ENCODE results near the gene MCM5. TPM values are rescaled to one million over a fixed set of nuclear protein-coding genes. Genes with fewer than 3 reads are reported as not detected.
A peak's percentile ranks its signal among the peaks of the same experiment; 100 is the strongest.

MCM5 gene
- total and polyA plus RNA-seq, 2 of the 13 experiments (the other 11 are each of a cell fraction or from before 2014, with no cell fraction given) = 40.2 to 93.5 TPM

- TF ChIP-seq HMGXB3 (CRISPR knock-in tag; IDR thresholded peaks at IDR 0.05; ENCODE audit: borderline replicate concordance) (peak; percentile 86), ARNT2 (CRISPR knock-in tag; IDR thresholded peaks at IDR 0.05; ENCODE audit: low read depth) (peak; percentile 89), HNF1A (IDR thresholded peaks at IDR 0.05; ENCODE audit: low read depth) (no peak), HNF1A (CRISPR knock-in tag; IDR thresholded peaks at IDR 0.05; ENCODE audit: borderline replicate concordance) (0 out of 2 replicates have a peak, but pooled peaks have one; percentile 12), ZFP37 (CRISPR knock-in tag; IDR thresholded peaks at IDR 0.05; ENCODE audit: borderline replicate concordance) (no peak), ZNF770 (CRISPR knock-in tag; IDR thresholded peaks at IDR 0.05) (0 out of 2 replicates have a peak, but pooled peaks have one; percentile 1), PBX2 (CRISPR knock-in tag; IDR thresholded peaks at IDR 0.05) (no peak), MEF2D (CRISPR knock-in tag; IDR thresholded peaks at IDR 0.05) (no peak), RFXAP (CRISPR knock-in tag; IDR thresholded peaks at IDR 0.05; ENCODE audit: borderline replicate concordance) (peak; percentile 75; the same call in 1 of the 2 replicates), ZNF879 (CRISPR knock-in tag; IDR thresholded peaks at IDR 0.05) (no peak), ZFP91 (CRISPR knock-in tag; IDR thresholded peaks at IDR 0.05; ENCODE audit: borderline replicate concordance) (peak; percentile 63; the same call in 1 of the 2 replicates), TRIM24 (CRISPR knock-in tag; IDR thresholded peaks at IDR 0.05) (no peak), ZNF501 (CRISPR knock-in tag; IDR thresholded peaks at IDR 0.05) (peak; percentile 80)
Observed at GRCh38 chr22:35399678-35400500, at the start of gene MCM5 (continued).

Measured in HepG2 (cell line).